Measurements from ENCODE around the gene PTPRCAP. TPM values are rescaled to one million over a fixed set of nuclear protein-coding genes. Genes with fewer than 3 reads are reported as not detected.
"Not testable (repeated sequence)": the region's sequence is repeated elsewhere in the genome, so short reads cannot be mapped to it uniquely, and the experiment has no call there.

PTPRCAP gene
- 1 to 10 TPM; 2.9 to 8.0 (median 4.1) TPM for polyA plus RNA-seq

GRCh38 chr11:67437082-67437808 is at the start of gene PTPRCAP:
Gene PTPRCAP, minus strand, starts transcription at chr11:67437682. Its CDS starts 63 bp downstream, at chr11:67437619.
- no peak within 1 kb of the TSS for H3K27ac ChIP-seq (ENCODE audit: low read depth, low read length)
- 39 to 73% (median 56%) methylated on average over 18 to 26 of the region's 26 CpGs for WGBS, 3 donors

GRCh38 chr11:67486481-67487195 is 49.2 kb upstream of the PTPRCAP start:
- 83 to 89% (median 85%) methylated on average over 20 of the region's 20 CpGs for WGBS, 3 donors
- no peak overlapping the region for H3K27ac ChIP-seq (ENCODE audit: low read depth, low read length)

GRCh38 chr11:67485873-67486361 is 48.4 kb upstream of the PTPRCAP start:
- 72 to 80% (median 77%) methylated on average over 7 of the region's 7 CpGs for WGBS, 3 donors
- not testable (repeated sequence) for H3K27ac ChIP-seq (ENCODE audit: low read depth, low read length)

- WGBS, 3 donors, result 49 to 84% (median 61%) methylated on average over 11 of the region's 11 CpGs
- no peak overlapping the region for H3K27ac ChIP-seq (ENCODE audit: low read depth, low read length)
Measured at GRCh38 chr11:67484847-67485311, 47.4 kb upstream of the PTPRCAP start.

GRCh38 chr11:67483831-67484665 is 46.6 kb upstream of the PTPRCAP start:
- no peak overlapping the region for H3K27ac ChIP-seq (ENCODE audit: low read depth, low read length)
- 83 to 84% (median 84%) methylated on average over 16 of the region's 16 CpGs for WGBS, 3 donors

GRCh38 chr11:67482827-67483798 is 45.6 kb upstream of the PTPRCAP start, which contains the start of gene AIP:
Gene AIP, plus strand, starts transcription at chr11:67483026. Its CDS starts 133 bp downstream, at chr11:67483159.
- no peak within 1 kb of the TSS for H3K27ac ChIP-seq (ENCODE audit: low read depth, low read length)
- 10 to 11% (median 10%) methylated on average over 60 of the region's 60 CpGs for WGBS, 3 donors

- WGBS, 3 donors, result 38 to 43% (median 38%) methylated on average over 19 of the region's 19 CpGs
- H3K27ac ChIP-seq (ENCODE audit: low read depth, low read length), result no peak overlapping the region
Measured at GRCh38 chr11:67482275-67482826, 44.9 kb upstream of the PTPRCAP start.

- 81 to 84% (median 82%) methylated on average over 12 of the region's 16 CpGs for WGBS, 3 donors
Measured at GRCh38 chr11:67477344-67478050, 40.0 kb upstream of the PTPRCAP start.

GRCh38 chr11:67476692-67477091 is 39.2 kb upstream of the PTPRCAP start:
- 69 to 87% (median 85%) methylated on average over 10 of the region's 10 CpGs for WGBS, 3 donors
- H3K27ac ChIP-seq (ENCODE audit: low read depth, low read length), result not testable (repeated sequence)

More at GRCh38 chr11:67477344-67478050, 40.0 kb upstream of the PTPRCAP start:
- H3K27ac ChIP-seq (ENCODE audit: low read depth, low read length), result not testable (repeated sequence)

GRCh38 chr11:67472882-67473281 is 35.4 kb upstream of the PTPRCAP start:
- 80 to 83% (median 82%) methylated on average over 7 of the region's 7 CpGs for WGBS, 3 donors
- no peak overlapping the region for H3K27ac ChIP-seq (ENCODE audit: low read depth, low read length)

- 83 to 87% (median 85%) methylated on average over 8 of the region's 8 CpGs for WGBS, 3 donors
- H3K27ac ChIP-seq (ENCODE audit: low read depth, low read length), result no peak overlapping the region
Measured at GRCh38 chr11:67470337-67471002, 33.0 kb upstream of the PTPRCAP start.

GRCh38 chr11:67469508-67469811 is 32.0 kb upstream of the PTPRCAP start:
- 9 to 12% (median 10%) methylated on average over 9 of the region's 9 CpGs for WGBS, 3 donors
- H3K27ac ChIP-seq (ENCODE audit: low read depth, low read length), result peak overlapping the region; percentile 60

- H3K27ac ChIP-seq (ENCODE audit: low read depth, low read length), result peak within 1 kb of the TSS; percentile 60
- 0 to 1% (median 1%) methylated on average over 55 to 76 of the region's 76 CpGs for WGBS, 3 donors
Measured at GRCh38 chr11:67468759-67469507, 31.5 kb upstream of the PTPRCAP start, which contains the start of gene TMEM134. Gene TMEM134, minus strand, starts transcription at chr11:67469251. Its CDS starts 59 bp downstream, at chr11:67469192.

- WGBS, 3 donors, result 0 to 4% (median 2%) methylated on average over 4 to 6 of the region's 6 CpGs
- H3K27ac ChIP-seq (ENCODE audit: low read depth, low read length), result no peak overlapping the region
Measured at GRCh38 chr11:67468456-67468758, 30.9 kb upstream of the PTPRCAP start.

- 14 to 34% (median 31%) methylated on average over 5 of the region's 5 CpGs for WGBS, 3 donors
- no peak overlapping the region for H3K27ac ChIP-seq (ENCODE audit: low read depth, low read length)
Measured at GRCh38 chr11:67468056-67468455, 30.6 kb upstream of the PTPRCAP start.
